Measurements from ENCODE around the gene OR8I2.
"Not testable (repeated sequence)": the region's sequence is repeated elsewhere in the genome, so short reads cannot be mapped to it uniquely, and the experiment has no call there.

OR8I2 gene

GRCh38 chr11:56103210-56103737, 10.2 kb downstream of the OR8I2 start, which contains the start of gene OR8H2:
OR8H2 (plus strand) TSS chr11:56103687; CDS start chr11:56105043, 1,356 bp downstream.
- H3K27ac ChIP-seq: no peak within 1 kb of the TSS
- TF ChIP-seq CTCF (conservative IDR thresholded peaks at IDR 0.05) (no peak), ZFX (IDR thresholded peaks at IDR 0.05) (no peak)

- TF ChIP-seq ZFX (IDR thresholded peaks at IDR 0.05): no peak
- TF ChIP-seq CTCF (conservative IDR thresholded peaks at IDR 0.05): no peak
- H3K27ac ChIP-seq: no peak within 1 kb of the TSS
Measured at GRCh38 chr11:56122073-56122472, 29.0 kb downstream of the OR8I2 start, which contains the start of gene OR8H3. OR8H3 (plus strand) TSS chr11:56122373; CDS start chr11:56122373, 0 bp downstream.

GRCh38 chr11:56140151-56140661, 47.1 kb downstream of the OR8I2 start, which contains the start of gene OR8J3:
OR8J3 (minus strand) TSS chr11:56140201; CDS start chr11:56137718, 2,483 bp downstream.
- no peak for TF ChIP-seq ZFX (IDR thresholded peaks at IDR 0.05)
- no peak for TF ChIP-seq CTCF (conservative IDR thresholded peaks at IDR 0.05)
- no peak within 1 kb of the TSS for H3K27ac ChIP-seq

- not testable (repeated sequence) for H3K27ac ChIP-seq
Measured at GRCh38 chr11:56143681-56144080, 50.6 kb downstream of the OR8I2 start.

Data from C4-2B (cell line).